C4-2B (cell line): Measurements from ENCODE around the gene TSPAN18.

Experiments
- H3K27ac ChIP-seq: fragments of 450-650 bp; 2 replicates; pipeline ENCODE4 v1.5.1; 2017
- ZFX ChIP-seq: fragments of 450-650 bp; IDR thresholded peaks from 2 replicates; pipeline ENCODE4 v1.6.1; 2017
- TF ChIP-seq, protein P1 (sequence below): fragments of 450-650 bp; conservative IDR thresholded peaks from 2 replicates; pipeline ENCODE4 v1.5.1; 2017; ENCODE audit warnings: mild to moderate bottlenecking

The TSPAN18 gene

DNA sequence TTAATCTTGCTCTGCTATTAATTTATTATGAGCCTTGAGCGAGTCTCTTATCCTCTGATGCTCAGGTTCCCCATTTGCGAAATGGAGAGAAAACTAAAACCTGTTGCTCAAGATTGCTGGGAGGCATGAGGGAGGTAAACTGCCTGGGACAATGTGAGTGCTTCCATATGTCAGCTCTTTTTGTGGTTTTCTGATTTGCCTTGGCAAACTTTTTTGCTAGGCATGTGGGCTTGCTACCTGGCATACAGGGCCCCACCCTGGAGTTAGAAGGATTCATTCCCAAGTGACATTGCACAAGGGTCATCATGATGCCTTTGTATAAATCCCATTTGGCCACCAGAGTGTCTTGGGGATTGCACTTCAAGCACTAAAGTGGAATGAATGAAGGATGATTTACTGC is 22.4 kb downstream of the TSPAN18 start:
- TF ChIP-seq, protein P1, sequence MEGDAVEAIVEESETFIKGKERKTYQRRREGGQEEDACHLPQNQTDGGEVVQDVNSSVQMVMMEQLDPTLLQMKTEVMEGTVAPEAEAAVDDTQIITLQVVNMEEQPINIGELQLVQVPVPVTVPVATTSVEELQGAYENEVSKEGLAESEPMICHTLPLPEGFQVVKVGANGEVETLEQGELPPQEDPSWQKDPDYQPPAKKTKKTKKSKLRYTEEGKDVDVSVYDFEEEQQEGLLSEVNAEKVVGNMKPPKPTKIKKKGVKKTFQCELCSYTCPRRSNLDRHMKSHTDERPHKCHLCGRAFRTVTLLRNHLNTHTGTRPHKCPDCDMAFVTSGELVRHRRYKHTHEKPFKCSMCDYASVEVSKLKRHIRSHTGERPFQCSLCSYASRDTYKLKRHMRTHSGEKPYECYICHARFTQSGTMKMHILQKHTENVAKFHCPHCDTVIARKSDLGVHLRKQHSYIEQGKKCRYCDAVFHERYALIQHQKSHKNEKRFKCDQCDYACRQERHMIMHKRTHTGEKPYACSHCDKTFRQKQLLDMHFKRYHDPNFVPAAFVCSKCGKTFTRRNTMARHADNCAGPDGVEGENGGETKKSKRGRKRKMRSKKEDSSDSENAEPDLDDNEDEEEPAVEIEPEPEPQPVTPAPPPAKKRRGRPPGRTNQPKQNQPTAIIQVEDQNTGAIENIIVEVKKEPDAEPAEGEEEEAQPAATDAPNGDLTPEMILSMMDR = no peak
- no peak for TF ChIP-seq ZFX
- no peak overlapping the region for H3K27ac ChIP-seq

- no peak for TF ChIP-seq ZFX
- TF ChIP-seq, protein P1 = no peak
- H3K27ac ChIP-seq = no peak overlapping the region
Measured at GRCh38 chr11:44750551-44751465, 24.0 kb downstream of the TSPAN18 start.

DNA sequence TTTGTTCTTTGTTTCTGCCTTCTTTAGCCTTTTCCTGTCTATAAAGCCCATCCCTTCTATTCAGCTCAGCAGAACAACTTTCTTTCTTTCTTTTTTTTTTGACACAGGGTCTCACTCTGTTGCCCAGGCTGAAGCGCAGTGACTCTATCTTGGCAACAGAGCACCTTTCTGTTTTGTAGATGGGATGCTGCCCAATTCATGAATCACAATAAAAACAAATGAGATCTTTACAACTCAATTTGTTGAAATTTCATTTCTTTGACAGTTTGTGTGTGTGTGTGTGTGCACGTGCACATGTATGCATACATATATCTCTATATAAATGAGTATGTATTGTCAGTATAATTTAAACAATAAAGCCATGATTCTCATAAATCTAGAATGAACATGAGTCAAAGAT is 25.5 kb downstream of the TSPAN18 start:
- H3K27ac ChIP-seq = no peak overlapping the region
- TF ChIP-seq, protein P1 = no peak

DNA sequence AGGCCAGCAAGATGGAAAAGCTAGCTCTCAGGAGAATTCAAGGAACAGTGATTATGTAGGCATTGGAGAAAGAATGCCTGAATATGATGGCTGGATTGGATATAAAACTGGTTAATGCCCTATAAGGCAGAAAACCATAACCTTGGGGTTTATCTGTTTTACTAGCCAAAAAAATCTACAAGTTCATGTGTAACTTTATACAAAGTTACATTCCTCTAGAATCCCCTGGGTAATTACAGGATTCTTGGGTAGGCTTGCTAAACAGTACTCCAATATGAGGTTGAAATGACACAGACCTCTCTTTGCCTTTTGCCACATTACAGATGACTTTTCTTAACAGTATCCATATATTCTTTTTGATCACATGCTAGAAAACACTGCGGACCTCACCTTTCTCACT is 26.0 kb downstream of the TSPAN18 start:
- TF ChIP-seq, protein P1 = no peak
- TF ChIP-seq ZFX = no peak
- H3K27ac ChIP-seq = no peak overlapping the region

- no peak overlapping the region for H3K27ac ChIP-seq
- TF ChIP-seq ZFX = no peak
- TF ChIP-seq, protein P1 = no peak
Measured at GRCh38 chr11:44753961-44754645, 27.3 kb downstream of the TSPAN18 start.

DNA sequence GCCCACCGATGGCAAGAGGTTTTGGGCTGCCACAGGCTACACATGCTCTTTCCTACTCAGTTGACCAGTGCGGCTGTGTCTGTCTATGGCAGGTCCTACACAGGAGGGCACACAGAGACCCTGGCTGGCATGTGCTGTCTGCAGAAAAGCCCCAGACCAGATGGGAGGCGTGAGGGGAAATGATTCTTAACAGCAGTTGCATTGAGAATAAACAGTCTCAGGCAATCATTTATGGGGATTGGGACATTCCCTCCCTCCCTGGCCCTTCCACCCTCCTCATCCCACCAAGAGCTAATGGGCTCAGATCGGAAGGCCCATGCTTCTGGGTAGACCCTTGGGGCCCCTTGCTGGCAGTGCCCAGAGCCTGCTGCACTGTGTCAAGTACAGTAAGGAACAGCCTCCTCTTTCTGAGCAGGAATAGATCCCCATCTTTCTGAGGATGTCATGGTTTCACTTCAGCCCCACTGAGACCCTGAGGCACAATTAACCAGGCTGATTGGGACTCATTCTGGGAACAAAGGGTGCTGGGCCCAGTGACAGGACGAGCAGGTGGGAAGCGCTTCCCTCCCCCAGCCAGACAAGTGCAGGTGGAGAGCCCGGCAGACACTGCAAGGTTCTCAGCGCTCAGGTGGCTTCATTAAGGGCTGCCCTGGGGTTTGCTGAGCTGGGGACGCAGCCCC is 28.3 kb downstream of the TSPAN18 start:
- TF ChIP-seq, protein P1 = no peak
- TF ChIP-seq ZFX = no peak
- H3K27ac ChIP-seq = no peak overlapping the region
